HG03439 (cell line): ENCODE results near the gene COMP.

ENCODE experiments used
- ATAC-seq: cut with Tn5 transposase; IDR thresholded peaks from one replicate; pipeline ENCODE4 v1.9.1; 2021; ENCODE audit warnings: mild to moderate bottlenecking, moderate library complexity; ENCODE audit not compliant: unreplicated experiment

The COMP gene

GRCh38 chr19:18771328-18772242 is 19.5 kb downstream of the COMP start:
- ATAC-seq = no peak

- ATAC-seq = no peak
Observed at GRCh38 chr19:18770663-18771327, 20.3 kb downstream of the COMP start.

GRCh38 chr19:18769989-18770528 is 21.0 kb downstream of the COMP start:
- no peak for ATAC-seq

- ATAC-seq = no peak
Observed at GRCh38 chr19:18768997-18769891, 21.9 kb downstream of the COMP start.

GRCh38 chr19:18768046-18768771 is 22.9 kb downstream of the COMP start:
- no peak for ATAC-seq

GRCh38 chr19:18765224-18765623 is 25.9 kb downstream of the COMP start:
- ATAC-seq = no peak

- ATAC-seq = no peak
Observed at GRCh38 chr19:18764591-18765051, 26.5 kb downstream of the COMP start.

GRCh38 chr19:18763674-18764590 is 27.2 kb downstream of the COMP start:
- ATAC-seq = no peak

- no peak for ATAC-seq
Observed at GRCh38 chr19:18762125-18763023, 28.7 kb downstream of the COMP start.

GRCh38 chr19:18761531-18762110 is 29.5 kb downstream of the COMP start:
- no peak for ATAC-seq

- no peak for ATAC-seq
Observed at GRCh38 chr19:18760440-18761383, 30.4 kb downstream of the COMP start.

- no peak for ATAC-seq
Observed at GRCh38 chr19:18759995-18760426, 31.1 kb downstream of the COMP start.

GRCh38 chr19:18759304-18759994 is 31.7 kb downstream of the COMP start:
- no peak for ATAC-seq

- no peak for ATAC-seq
Observed at GRCh38 chr19:18756896-18757295, 34.2 kb downstream of the COMP start.

GRCh38 chr19:18754501-18754900 is 36.6 kb downstream of the COMP start:
- ATAC-seq = no peak

GRCh38 chr19:18751571-18751970 is 39.5 kb downstream of the COMP start:
- no peak for ATAC-seq
